HG03521 (cell line): Measurements from ENCODE around the gene KLF5.
A peak's percentile ranks its signal among the peaks of the same experiment; 100 is the strongest.

Experiments
- ATAC-seq: cut with Tn5 transposase; IDR thresholded peaks from one replicate; pipeline ENCODE4 v1.9.1; 2021; ENCODE audit warnings: mild to moderate bottlenecking, moderate library complexity; ENCODE audit not compliant: unreplicated experiment

The KLF5 gene

DNA sequence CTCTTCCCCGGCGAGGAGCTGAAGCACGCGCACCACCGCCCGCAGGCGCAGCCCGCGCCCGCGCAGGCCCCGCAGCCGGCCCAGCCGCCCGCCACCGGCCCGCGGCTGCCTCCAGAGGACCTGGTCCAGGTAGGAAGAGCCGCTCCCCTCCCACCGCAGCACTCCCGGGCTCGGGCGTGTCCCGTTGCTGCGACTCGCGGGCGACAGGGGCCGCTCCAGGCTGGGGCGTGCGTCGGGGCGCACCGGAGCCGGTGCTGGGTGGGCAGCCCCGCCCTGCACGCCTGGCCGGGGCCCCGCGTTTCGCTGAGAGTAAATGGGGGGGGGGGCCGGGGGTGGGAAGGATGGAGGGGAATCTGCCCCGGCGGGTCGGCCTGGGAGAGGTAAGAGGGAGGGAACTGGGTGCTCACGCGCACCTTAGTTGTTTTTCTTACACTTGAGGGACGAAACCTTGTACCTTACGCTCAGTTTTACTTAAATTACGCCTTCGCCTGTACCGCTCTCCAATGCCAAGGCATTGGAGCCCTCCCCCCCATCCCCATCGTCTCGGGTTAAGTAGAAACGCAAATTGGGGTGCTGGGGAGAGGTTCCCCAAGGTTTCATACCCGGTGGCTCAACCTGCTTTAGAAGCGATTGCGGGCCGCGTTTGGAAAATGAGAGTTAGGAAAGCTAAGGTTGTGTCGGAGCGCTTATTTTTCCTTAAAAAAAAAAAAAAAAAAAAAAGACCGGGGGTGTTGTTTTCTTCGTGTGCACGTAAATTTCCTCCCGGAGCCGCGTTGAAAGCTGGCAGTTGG is 850 bp downstream of the KLF5 start:
- ATAC-seq: peak; percentile 28

DNA sequence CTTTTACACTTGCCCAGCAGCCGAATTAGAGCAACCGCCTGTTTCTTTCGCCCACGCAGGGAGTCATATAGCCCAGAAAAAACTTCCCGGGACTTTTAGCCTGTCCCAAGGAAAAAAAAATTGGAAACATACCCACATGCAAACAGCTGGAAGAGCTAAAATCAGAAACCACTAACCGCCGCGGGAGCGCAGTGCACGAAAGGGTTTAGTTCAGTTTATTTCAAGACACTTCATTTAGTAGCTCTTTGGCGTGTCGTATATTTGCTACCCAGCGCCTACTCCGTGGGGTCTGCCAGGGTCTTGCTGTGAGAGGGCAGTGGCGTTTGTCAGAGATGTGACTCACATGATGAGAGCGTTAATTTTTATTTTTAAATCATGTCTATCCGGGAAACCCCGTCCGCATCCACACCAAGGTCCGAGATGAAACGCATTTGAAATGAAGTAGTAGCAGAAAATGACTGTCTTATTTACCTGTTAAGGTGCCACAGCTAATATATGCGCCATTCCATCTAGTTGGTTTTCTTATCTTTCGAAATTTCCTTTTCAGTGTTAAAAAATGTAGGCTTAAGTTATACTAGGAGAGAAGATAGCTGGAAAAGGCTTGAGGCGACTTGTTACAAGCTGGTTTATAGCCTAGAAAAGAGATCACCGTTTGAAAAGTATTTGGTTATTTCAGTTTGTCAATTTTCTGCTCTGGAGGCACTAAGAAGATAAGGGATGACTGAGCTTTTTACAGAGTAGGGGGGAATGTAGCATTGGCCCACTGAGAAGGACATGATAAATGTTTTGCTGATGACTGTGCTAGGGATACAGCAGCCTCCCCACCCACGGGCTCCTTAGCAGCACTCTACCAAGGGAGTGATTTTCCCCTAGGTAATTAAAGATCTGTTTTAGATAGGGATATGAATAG is 1.7 kb downstream of the KLF5 start:
- no peak for ATAC-seq

DNA sequence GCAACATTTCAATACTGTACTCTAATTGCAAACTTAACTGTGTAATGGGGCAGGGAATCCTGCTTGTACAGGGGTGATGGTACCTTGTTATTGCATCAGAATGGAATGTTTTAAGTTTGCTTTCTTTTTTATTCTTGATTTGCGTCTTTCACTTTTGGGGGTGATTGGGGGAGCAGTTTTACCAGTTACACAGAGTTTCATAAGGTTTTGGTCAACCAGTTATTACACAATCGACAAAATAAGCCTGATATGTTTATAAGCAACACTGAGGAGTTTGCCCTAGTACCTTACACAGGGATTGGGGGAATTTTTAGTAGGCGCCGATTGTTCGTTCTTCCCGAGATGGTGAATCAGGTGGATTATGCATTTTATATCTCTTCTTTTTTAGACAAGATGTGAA is 2.7 kb downstream of the KLF5 start:
- ATAC-seq: no peak

DNA sequence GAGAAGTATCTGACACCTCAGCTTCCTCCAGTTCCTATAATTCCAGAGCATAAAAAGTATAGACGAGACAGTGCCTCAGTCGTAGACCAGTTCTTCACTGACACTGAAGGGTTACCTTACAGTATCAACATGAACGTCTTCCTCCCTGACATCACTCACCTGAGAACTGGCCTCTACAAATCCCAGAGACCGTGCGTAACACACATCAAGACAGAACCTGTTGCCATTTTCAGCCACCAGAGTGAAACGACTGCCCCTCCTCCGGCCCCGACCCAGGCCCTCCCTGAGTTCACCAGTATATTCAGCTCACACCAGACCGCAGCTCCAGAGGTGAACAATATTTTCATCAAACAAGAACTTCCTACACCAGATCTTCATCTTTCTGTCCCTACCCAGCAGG is 3.1 kb downstream of the KLF5 start:
- no peak for ATAC-seq

DNA sequence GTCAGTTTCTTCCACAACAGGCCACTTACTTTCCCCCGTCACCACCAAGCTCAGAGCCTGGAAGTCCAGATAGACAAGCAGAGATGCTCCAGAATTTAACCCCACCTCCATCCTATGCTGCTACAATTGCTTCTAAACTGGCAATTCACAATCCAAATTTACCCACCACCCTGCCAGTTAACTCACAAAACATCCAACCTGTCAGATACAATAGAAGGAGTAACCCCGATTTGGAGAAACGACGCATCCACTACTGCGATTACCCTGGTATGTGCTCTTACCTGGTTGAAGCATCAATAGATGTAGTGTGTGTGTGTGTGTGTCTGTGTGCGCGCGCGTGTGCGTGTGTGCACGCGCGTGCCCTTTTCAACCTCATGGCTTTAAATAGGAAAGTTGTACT is 3.7 kb downstream of the KLF5 start:
- no peak for ATAC-seq

DNA sequence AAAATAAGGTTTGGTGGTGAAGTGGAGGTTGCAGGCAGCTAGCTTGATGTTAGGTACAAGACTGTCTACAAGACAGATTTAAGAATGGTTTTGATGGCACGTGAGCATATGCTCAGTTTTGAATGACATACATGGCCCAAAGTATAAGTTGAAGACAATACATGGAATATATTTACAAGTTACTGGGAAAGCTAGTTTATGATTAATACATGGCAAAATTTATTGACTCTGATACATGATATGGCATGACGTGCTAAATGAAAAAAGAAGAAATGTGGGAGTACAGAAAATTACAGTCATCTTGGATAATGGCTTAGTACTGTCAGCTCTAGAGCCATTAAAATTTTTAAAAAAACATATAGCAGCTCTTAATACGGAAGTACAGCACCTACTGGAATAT is 4.4 kb downstream of the KLF5 start:
- ATAC-seq: no peak

DNA sequence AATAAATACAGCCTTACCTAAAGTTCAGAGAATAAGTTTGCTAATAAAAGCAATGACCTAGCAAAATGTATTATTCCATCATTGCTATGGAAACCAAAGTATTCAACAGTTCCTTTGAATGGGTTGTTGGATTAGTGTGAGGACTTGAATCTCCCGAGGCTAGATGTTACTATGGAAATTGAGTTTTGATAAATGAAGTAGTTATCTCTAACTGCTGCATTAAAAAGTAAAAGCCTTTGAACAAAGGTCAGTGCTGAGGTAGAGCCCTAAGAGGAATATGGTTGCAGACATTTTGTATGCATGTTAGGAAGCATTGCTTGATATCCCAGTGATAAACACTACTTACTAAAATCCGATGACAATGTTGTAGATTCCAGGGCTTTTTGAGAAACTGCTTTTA is 6.2 kb downstream of the KLF5 start:
- ATAC-seq: no peak

DNA sequence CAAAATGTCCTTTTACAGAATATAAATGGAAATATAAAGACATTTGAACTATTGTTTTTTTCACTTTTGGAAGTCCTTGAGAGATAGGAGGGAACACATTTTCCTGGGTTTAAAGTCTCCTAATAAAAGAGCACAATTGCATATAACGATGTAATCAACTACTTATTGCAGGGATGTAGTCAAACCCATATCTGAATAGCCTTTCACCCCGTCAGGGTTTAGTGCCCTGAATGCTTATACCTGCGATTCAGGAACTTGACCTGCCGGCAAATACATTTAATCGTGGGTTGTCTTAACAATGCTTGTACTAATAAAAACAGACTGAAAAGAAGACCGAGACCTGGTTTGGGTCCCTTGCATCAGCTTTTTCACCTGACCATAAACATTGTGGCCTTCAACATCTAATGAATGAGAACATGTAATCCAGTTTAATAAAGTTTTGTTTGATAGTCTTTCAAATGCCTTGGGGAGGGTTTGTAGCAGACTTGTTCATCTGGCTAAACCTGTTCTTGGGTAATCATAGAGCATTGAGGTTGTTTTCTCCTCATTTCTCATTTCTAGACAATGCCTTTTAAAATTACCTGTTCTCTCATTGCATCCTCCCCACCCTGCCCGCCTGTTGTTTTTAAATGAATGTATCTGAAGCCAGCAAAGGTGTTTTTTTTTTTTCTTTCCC is 7.0 kb downstream of the KLF5 start:
- ATAC-seq: no peak

DNA sequence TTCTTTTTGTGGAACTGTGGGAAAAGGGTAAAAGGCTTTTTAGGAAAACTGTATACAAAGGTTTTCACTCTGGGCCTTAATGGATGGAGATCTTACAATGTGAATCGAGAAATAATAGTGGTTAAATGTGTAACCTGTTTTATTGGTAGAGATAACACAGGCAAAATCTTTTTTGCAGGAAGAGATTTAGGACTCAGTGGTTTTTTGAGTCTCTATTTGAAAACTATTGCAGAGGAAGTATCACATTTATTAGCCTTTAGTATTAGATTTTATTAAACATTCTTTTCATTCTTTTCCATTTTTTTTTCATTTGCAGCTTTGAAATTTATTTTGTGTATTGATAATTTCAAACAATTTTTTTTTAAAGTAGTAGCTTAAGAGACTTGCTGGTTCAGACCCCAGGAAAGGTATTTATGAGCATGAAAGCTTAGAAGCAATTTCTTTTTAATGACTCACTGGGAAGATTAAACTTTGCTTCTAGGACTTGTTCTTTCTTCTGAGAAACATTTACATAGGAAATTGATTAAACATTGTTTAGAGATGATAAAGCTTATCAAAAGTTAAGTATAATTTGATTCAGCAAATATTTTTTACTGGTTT is 10.5 kb downstream of the KLF5 start:
- no peak for ATAC-seq

DNA sequence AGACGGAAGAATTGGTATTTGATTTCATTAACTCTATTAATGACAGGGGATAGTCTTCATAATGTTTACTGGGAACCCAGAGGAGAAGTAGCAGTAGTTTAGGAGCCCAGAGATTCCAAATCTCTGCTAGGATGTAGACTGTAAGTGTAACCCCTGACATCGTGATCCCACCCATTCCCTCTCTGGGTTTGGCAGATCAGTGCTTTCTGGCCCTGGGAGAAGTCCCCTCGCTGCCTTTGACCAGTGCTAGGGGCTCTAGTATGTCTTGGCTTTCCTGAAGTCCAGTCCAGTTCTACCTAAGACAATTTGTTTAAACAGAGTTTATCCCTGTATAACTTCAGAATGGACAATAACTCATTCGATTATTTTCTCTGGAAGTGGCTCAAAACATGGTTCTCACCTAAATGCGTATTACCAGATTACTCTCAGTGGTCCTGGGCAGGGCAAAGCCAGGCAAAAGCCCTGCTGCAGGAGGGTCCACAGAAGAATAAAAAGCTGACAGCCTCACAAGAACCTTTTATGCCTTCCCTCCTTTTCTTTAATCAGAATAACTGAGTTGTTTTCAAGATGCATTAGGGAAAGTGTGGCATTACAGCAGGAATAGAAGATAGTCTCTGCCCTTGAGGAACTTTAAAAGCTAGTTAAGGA is 11.8 kb downstream of the KLF5 start:
- no peak for ATAC-seq

DNA sequence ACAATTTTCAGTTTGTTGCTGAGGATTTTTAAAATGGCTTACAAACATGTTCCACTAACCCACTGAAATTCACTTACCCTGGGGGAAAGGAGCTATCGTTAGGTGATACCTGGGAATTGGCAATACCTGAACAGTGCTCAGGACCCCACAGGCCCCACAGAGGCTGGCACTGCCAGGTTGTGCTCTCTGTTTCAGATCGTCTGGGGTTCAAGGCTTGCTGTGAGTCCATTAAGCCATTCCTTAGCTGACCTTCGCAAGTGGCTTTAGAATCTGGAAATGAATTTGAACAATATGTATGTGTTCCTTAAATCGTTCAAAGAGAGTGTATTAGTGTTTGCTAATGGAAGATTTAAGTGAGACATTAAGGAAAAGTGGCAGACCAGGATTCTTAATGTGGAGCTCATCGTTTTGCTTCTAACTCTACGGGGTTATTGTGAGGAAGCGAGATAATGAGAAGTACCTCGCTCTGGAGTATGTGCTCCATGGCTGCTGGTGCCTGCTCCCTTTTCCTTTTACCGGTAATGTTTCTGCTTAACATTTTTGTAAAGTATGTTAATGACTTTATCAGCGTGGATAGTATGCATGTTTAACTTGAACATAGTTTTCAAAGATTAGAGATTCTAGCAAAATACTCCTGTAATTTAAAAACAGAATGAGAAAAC is 13.6 kb downstream of the KLF5 start:
- no peak for ATAC-seq

DNA sequence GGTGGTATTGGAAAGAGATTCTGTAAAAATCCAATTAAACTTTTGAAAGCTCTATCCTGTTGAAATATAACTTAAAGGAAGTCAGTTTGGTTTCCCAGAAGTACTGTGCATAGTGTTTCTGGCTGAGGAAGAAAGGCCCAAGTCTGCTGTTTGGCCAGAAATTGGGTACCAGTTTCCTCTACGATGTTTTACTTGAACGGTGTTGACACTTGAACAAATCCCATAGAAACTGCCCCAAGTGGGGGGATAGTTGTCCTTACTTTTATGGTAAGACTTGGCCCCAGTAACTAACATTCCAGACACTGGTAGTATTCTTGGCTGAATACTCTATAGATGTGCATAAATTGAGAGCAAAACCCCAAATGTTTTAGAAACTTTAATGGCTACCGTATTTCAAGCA is 14.2 kb downstream of the KLF5 start:
- ATAC-seq: no peak

DNA sequence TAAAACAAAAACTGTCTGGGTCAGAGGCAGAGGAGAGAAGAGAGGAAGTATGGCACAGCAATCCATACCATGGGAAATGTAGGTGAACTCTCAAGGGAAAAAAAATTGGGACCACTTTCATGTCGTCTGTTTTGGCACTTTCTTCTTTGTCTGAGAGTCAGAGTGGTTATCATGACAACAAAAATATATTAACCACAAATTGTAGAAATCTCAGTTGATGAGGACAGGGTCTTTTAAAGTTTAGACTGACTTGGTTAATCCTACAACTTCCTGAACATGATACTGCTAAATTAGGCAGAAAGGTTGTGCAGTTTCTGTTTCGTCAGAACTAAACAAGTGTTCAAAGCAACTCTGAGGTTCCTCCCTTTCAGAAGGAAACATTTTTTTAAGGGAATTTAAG is 15.2 kb downstream of the KLF5 start:
- ATAC-seq: no peak

DNA sequence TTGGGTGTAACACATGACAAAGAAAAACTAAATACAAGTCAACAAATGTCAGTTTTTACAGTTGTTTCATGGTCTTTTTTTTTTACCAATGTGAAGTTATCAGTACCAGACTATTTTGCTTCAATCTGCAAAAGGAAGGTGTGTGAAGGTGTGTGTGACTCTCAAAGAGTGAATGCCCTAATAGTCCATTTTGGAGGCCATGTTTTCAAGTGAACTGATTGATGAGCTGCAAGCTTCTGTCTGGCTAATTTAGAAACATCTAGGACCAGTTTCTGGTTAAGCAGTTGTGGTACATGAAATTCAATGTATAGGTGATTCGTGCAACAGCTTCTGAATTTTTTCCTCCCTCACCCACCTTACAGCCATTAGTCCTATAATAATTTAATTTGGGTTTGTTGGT is 16.1 kb downstream of the KLF5 start:
- no peak for ATAC-seq

DNA sequence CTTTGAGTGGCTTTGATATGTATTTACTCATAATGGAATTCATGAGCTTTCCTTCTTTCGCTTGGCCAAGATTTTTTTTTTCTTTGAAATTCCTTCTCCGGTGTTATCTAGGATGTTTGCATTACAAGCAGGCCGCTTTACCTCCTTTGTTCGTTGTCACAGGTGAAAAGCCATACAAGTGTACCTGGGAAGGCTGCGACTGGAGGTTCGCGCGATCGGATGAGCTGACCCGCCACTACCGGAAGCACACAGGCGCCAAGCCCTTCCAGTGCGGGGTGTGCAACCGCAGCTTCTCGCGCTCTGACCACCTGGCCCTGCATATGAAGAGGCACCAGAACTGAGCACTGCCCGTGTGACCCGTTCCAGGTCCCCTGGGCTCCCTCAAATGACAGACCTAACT is 16.7 kb downstream of the KLF5 start:
- no peak for ATAC-seq

DNA sequence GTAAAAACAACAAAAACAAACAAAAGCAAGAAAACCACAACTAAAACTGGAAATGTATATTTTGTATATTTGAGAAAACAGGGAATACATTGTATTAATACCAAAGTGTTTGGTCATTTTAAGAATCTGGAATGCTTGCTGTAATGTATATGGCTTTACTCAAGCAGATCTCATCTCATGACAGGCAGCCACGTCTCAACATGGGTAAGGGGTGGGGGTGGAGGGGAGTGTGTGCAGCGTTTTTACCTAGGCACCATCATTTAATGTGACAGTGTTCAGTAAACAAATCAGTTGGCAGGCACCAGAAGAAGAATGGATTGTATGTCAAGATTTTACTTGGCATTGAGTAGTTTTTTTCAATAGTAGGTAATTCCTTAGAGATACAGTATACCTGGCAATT is 17.1 kb downstream of the KLF5 start:
- ATAC-seq: no peak

DNA sequence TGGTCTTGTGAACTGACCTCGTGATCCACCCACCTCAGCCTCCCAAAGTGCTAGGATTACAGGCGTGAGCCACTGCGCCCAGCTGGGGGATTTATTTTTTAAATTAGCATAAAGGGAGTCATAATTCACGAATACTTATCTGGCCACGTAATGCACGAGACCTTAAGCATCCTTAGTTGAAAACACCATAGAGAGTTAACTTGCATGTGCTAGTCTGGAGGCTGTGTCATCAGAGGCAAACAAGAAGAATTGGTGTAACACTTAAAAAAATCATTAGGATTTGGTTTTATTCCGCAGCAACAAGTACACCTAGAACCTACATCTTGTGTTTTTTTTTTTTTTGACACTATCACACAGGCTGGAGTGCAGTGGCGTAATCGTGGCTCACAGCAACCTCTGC is 19.1 kb downstream of the KLF5 start:
- no peak for ATAC-seq

DNA sequence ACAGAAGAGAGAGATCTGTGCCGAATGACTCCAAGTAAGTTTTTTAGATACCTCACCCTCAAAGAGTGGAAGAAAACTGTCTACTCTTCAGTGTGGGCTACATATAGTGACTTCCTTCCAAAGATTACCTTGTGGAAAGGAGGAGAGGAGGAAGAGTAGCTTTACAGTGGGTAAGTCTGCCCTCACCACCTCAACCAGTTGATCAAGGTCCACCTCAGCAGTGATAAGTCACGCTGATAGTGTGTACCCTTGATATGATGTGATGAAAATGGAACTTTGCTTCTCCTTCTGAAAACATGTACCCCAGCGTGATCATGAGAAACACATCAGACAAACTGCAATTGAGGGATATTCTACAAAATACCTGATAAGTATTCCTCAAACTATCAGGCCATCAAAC is 20.6 kb downstream of the KLF5 start:
- no peak for ATAC-seq

DNA sequence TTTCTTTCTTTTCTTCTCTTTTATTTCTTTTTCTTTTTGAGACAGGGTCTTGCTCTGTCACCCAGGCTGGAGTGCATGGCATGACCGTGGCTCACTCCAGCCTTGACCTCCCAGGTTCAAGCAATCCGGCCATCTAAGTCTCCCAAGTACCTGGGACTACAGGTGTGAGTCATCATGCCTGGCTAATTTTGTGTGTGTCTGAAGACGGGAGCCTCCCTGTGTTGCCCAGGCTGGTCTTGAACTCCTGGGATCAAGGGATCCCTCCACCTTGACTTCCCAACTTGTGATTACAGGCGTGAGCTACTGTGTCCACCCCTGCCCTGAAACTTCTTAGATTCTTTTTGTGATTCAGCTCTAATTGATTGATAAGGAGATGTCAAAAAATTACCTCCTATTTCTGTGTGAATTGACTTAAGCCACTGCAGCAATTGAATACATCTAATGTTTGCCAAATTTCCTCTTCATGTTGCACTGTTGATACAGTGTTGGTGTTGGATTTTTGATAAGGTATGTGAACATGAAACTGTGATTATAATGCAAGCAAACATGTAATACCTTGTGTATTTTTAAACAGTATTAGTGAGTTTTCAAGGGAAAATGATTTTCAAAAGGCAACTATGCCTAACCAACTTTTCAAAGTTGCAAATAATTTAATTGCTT is 22.6 kb downstream of the KLF5 start:
- ATAC-seq: no peak

DNA sequence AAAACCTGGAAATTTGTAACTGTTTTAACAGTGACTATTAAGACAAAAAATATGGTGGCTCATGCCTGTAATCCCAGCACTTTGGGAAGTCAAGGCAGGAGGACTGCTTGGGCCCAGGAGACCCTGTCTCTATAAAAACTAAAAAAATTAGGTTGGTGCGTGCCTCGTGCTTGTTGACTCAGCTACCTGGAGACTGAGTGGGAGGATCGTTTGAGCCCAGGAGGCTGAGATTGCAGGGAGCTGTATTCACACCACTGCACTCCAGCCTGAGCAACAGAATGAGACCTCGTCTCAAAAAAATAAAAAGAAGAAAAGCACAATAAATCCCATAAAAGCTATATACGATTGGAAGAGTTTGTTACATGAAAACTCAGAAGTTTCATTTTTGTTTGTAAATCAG is 23.7 kb downstream of the KLF5 start:
- ATAC-seq: no peak
